ENCODE data around the gene UGDH.

Gene UGDH

DNA sequence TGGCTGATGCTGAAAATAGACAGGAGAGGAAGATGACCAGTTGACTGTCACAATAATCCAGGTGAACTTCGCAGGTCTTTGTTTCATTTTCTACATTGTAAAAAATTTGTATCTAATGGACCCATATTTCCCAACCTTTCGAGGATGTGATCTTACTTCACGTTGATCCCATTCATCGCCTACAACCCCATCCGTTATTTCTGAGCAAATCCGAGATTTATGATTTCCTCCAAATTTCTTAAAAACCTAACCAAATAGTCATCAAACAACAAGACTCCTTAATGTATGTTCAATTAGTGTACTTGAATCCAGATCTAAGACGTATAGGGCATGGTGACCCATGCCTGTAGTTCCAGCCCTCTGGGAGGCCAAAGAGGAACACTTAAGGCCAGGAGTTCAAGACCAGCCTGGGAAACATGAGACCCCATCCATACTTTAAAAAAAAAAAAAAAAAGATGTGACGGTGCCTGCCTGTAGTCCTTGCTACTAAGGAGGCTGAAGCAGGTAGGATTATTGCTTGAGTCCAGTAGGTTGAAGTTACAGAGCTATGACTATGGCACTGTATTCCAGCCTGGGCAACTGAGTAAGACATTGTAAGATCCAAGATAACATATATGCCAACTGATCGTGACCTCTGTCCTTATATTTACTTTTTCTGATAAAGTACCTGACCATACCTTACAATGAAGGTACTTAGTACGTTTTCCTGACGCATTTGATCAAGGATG, 74.2 kb downstream of the UGDH start:
- DNase-seq (ENCODE audit: low read depth in 3 of 3), result no peak

DNA sequence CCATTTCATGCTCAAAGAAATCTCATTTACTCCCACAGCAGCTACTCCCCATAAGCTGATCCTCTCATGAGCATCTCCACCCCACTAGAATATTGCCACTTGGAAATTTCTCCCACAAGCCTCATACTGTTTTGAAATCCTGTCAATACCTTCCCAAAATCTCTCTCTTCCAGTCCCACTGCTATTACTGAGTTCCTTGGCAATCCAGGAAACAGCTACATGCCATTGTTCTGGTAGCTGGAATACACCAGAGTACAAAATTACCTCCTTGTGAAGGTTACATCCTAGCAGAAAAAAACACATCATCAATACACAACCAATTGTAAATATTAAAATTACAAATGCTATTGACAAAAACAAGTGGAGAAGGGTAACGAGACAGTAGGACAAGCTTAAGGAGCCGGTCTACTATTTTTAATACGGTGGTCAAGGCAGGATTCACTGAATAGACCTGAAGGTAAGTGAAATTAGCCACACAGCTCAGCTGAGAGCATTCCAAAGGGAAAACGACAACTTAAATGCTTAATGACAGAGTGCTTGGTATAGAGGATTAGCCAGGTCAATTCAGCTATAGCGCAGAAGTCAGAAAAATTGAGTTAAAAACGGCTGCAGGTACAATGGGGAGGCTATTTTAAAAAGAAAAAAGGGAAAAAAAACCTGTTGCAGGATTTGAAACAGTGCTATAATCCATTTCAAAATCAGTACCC, 74.9 kb downstream of the UGDH start:
- DNase-seq (ENCODE audit: low read depth in 3 of 3), result no peak

DNA sequence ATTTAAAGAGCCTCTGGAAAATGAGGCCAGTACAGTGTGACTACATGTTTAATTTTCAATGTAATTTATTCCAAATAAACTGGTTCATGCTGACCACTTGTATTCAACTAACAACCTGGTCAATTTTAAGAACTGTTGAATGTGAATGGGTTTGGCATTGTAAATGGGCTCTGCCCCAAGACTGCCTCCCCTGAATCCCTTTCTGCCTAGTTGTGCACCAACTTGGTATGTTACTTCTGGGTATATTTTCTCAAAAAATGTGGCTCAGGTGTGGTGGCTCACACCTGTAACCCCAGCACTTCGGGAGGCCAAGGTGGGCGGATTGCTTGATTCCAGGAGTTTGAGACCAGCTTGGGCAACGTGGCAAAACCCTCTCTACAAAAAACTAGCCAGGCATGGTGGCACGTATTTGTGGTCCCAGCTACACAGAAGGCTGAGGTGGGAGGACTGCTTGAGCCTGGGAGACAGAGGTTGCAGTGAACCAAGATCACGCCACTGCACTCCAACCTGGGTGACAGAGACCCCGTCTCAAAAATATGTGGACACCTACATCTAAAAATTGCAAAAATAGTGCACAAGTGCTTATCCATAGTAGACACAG, 75.7 kb downstream of the UGDH start:
- DNase-seq (ENCODE audit: low read depth in 3 of 3), result no peak

DNA sequence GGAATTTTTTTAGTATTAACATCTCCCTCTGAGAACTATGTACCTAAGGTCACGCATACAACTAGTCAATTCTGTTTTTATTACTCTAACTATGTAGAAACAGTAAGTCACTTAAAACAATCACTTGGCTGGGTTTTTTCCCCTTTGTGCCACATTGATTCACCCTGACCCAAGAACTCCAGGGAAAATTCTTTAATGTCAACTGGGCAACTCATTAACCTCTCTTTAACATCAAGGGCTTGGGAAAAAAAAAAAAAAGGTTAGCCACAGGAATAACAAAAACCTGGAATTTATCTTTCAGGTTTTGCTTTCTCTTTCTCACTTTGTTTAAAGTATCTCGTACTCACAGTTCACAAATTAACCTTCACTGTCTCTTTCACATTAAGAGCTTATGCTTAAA, 76.6 kb downstream of the UGDH start:
- no peak for DNase-seq (ENCODE audit: low read depth in 3 of 3)
